Activated CD4-positive, alpha-beta T cell treated with anti-CD3 and anti-CD28 coated beads for 36 hours (primary cell): ENCODE results near the gene BPGM. TPM values are rescaled to one million over a fixed set of nuclear protein-coding genes. Genes with fewer than 3 reads are reported as not detected.
A peak's percentile ranks its signal among the peaks of the same experiment; 100 is the strongest.
"Not testable (repeated sequence)": the region's sequence is repeated elsewhere in the genome, so short reads cannot be mapped to it uniquely, and the experiment has no call there.

ENCODE experiments used
- ATAC-seq: fragments of 200-7000 bp; cut with Tn5 transposase; one replicate; pipeline ENCODE4 v1.10.0; 2021; ENCODE audit warnings: mild to moderate bottlenecking, moderate library complexity
- CTCF ChIA-PET: fragments of 350-600 bp; sonication (Branson Sonifier 250); formaldehyde crosslinking; loops from one replicate; lab custom pipeline; 2021; ENCODE audit warnings: antibody characterized with exemption; lab: Charles Lee
- POLR2A ChIA-PET: fragments of 350-600 bp; sonication (Branson Sonifier 250); formaldehyde crosslinking; loops from one replicate; lab custom pipeline; 2021; ENCODE audit warnings: antibody characterized with exemption, inconsistent platforms; lab: Charles Lee
- DNase-seq: peaks from one replicate; pipeline ENCODE4 v3.0.0-alpha.2; 2020
- H3K27ac Mint-ChIP-seq: one replicate; pipeline ENCODE4 v1.8.0; 2021; ENCODE audit warnings: mixed read lengths
- H3K27me3 Mint-ChIP-seq: one replicate; pipeline ENCODE4 v1.8.0; 2021; ENCODE audit warnings: mixed read lengths
- H3K36me3 Mint-ChIP-seq: one replicate; pipeline ENCODE4 v1.8.0; 2021; ENCODE audit warnings: low read depth, mixed read lengths
- H3K4me1 Mint-ChIP-seq: one replicate; pipeline ENCODE4 v1.8.0; 2021; ENCODE audit warnings: mixed read lengths
- H3K4me3 Mint-ChIP-seq: one replicate; pipeline ENCODE4 v1.8.0; 2021; ENCODE audit warnings: mild to moderate bottlenecking, moderate library complexity, mixed read lengths
- H3K9me3 Mint-ChIP-seq: one replicate; pipeline ENCODE4 v1.8.0; 2021; ENCODE audit warnings: low read depth, mixed read lengths
- intact Hi-C, 2 experiments: fragments of 100-400 bp; cut with DNase I in 1 of 2; cut with micrococcal nuclease in 1 of 2; formaldehyde crosslinking; loops; one replicate each; pipeline versions ENCODE4 v1.14.2 to v1.15.1; 2022 to 2024; cut with DNase I, micrococcal nuclease
- total RNA-seq, 2 experiments: library from RNA; stranded (reverse); gene quantifications; one replicate each; pipeline ENCODE4 v1.2.3, GENCODE V29; 2021

Gene BPGM
- total RNA-seq, 2 experiments from 2014 or later, result 17.5 to 18.6 TPM

- no peak overlapping the region for H3K27ac Mint-ChIP-seq
- DNase-seq (no peak), ATAC-seq (no peak)
- intact Hi-C loops, result loop anchor here in 1 of 2 experiments (2.0 to 5.0 kb wide), 2 partner anchors 215 to 539 kb away; partner anchors contain the start of gene CYREN
- ChIA-PET POLR2A (interaction anchor here (0.6 kb wide), 1 partner anchor 197 kb away, joined by 3 read pairs; no protein-coding TSS in a partner anchor), CTCF (interaction anchor here (0.9 to 7.8 kb wide), 19 partner anchors 10 to 354 kb away, joined by 3 to 67 read pairs (median 5); partner anchors contain the start of genes AGBL3 and BPGM)
- H3K9me3 Mint-ChIP-seq, result no peaks in the 10 kb centered on the region
- H3K27me3 Mint-ChIP-seq, result peaks cover 11% of the 10 kb centered on the region
- H3K4me1 Mint-ChIP-seq, result peaks cover 22% of the 10 kb centered on the region
- H3K4me3 Mint-ChIP-seq, result no peak overlapping the region
- H3K36me3 Mint-ChIP-seq, result no peaks in the 10 kb centered on the region
Observed at GRCh38 chr7:134632052-134632451, 14.6 kb upstream of the BPGM start.

GRCh38 chr7:134632937-134633540 is 13.6 kb upstream of the BPGM start:
- ATAC-seq (peak; percentile 63), DNase-seq (peak; percentile 49)
- peaks cover 30% of the 10 kb centered on the region for H3K4me1 Mint-ChIP-seq
- POLR2A ChIA-PET, result no interaction called here
- CTCF ChIA-PET, result interaction anchor here (0.6 to 7.8 kb wide), 27 partner anchors 9 to 353 kb away, joined by 3 to 67 read pairs (median 4); partner anchors contain the start of genes AGBL3 and BPGM
- no peak overlapping the region for H3K4me3 Mint-ChIP-seq
- H3K27me3 Mint-ChIP-seq, result peaks cover 7% of the 10 kb centered on the region
- intact Hi-C loops, result loop anchor here (1.0 to 5.0 kb wide), 5 partner anchors 68 to 538 kb away; partner anchors contain the start of gene CYREN (in 1 of the 2)
- H3K27ac Mint-ChIP-seq, result no peak overlapping the region
- no peaks in the 10 kb centered on the region for H3K36me3 Mint-ChIP-seq
- H3K9me3 Mint-ChIP-seq, result no peaks in the 10 kb centered on the region

DNA sequence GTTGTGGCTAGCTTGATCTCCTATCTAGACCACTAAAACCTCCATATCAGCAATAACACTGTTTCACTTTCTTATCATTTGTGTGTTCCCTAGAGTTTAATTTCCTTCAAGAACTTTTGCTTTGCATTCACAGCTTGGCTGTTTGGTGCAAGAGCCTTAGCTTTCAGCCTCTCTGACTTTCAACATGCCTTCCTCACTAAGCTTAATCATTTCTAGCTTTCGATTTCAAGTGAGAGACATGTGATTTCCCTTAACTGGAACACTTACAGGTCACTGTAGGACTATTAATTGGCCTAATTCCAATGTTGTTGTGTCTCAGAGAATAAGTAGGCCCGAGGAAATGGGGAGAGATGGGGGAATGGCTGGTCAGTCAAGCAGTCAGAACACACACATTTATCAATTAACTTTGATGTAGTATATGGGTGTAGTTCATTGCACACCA is 10.6 kb upstream of the BPGM start:
- ChIA-PET POLR2A (no interaction called here), CTCF (interaction anchor here (0.6 to 7.8 kb wide), 10 partner anchors 9 to 351 kb away, joined by 3 to 67 read pairs (median 8); partner anchors contain the start of genes AGBL3 and BPGM)
- Mint-ChIP-seq H3K27me3 (no peaks in the 10 kb centered on the region), H3K4me3 (no peak overlapping the region), H3K4me1 (peaks cover 40% of the 10 kb centered on the region), H3K9me3 (no peaks in the 10 kb centered on the region), H3K27ac (peak overlapping the region; percentile 81), H3K36me3 (no peaks in the 10 kb centered on the region)
- DNase-seq, result no peak
- intact Hi-C loops, result loop anchor here (1.0 to 2.0 kb wide), 3 partner anchors 9 to 75 kb away; partner anchors contain the start of gene BPGM (in 1 of the 2)
- peak; percentile 78 for ATAC-seq

- H3K9me3 Mint-ChIP-seq, result peaks cover 6% of the 10 kb centered on the region
- intact Hi-C loops, result loop anchor here in 1 of 2 experiments (2.0 kb wide), 1 partner anchor 73 kb away; no protein-coding TSS in a partner anchor
- H3K4me3 Mint-ChIP-seq, result no peak overlapping the region
- peaks cover 2% of the 10 kb centered on the region for H3K36me3 Mint-ChIP-seq
- H3K4me1 Mint-ChIP-seq, result peaks cover 48% of the 10 kb centered on the region
- ChIA-PET POLR2A (no interaction called here), CTCF (interaction anchor here (0.7 kb wide), 1 partner anchor 112 kb away, joined by 3 read pairs; no protein-coding TSS in a partner anchor)
- H3K27me3 Mint-ChIP-seq, result no peaks in the 10 kb centered on the region
- ATAC-seq (no peak), DNase-seq (no peak)
- peak overlapping the region; percentile 80 for H3K27ac Mint-ChIP-seq
Observed at GRCh38 chr7:134637441-134637840, 9.2 kb upstream of the BPGM start.

DNA sequence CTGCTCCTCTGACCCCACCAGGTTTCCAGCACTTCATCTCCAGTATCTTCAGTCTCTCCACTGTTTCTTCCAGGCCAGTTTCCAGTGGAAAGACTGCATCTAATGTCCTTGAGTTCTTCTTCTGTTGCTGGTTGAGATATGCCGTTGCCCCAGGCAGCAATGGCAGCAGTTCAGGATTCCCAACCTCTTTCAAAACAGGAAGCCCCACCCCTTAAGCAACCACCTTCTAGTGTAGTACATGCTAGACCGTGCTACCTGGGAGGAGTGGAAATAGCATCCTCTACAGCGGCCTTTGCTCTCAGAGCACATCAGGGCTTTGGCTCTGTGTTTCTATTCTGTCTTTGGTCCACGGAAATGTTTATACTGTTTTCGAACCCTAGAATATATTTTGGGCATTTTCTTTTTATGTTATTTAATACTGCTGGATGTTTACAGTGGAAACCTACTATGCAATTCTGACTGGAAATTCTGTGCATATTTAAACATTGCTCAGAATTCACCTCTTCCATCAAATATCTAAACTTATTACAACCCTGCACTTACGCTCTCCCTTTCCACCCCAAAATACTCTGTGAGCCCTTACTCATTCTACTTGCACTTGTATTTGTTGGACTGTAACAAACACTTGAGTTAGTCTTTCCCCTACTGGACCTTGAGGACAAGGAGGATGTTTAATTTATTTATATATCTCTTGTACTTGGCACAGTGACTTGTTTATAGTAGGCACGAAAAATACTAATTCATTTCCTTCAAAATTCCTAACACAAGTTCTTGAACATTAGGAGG is 8.5 kb upstream of the BPGM start:
- peak; percentile 42 for ATAC-seq
- ChIA-PET POLR2A (no interaction called here), CTCF (interaction anchor here (1.8 kb wide), 1 partner anchor 63 kb away, joined by 6 read pairs; no protein-coding TSS in a partner anchor)
- H3K9me3 Mint-ChIP-seq, result peaks cover 6% of the 10 kb centered on the region
- H3K27ac Mint-ChIP-seq, result peak overlapping the region; percentile 80
- DNase-seq, result no peak
- no peaks in the 10 kb centered on the region for H3K27me3 Mint-ChIP-seq
- intact Hi-C loops, result loop anchor here in 1 of 2 experiments (2.0 kb wide), 1 partner anchor 73 kb away; no protein-coding TSS in a partner anchor
- H3K4me3 Mint-ChIP-seq, result no peak overlapping the region
- H3K36me3 Mint-ChIP-seq, result peaks cover 2% of the 10 kb centered on the region
- peaks cover 49% of the 10 kb centered on the region for H3K4me1 Mint-ChIP-seq

DNA sequence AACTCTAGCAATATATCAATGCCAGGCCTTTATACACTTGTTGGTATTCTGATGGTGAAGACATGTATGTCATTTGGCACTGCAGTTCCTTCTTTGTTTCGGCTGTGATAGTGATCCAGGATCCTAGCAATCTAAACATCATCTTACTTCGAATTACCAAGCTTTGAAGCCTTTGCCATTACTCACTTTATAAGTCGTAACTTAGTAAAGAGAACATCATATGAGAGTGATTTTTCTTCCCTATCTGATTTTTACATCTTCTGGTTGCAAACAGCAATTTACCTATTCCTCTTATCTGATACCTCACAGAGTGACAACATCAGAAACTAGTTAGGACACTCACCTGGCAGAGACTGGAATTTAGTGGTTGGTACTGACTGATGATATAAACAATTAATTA is 7.6 kb upstream of the BPGM start:
- intact Hi-C loops, result no loop called here
- ChIA-PET POLR2A (no interaction called here), CTCF (interaction anchor here (1.0 to 1.8 kb wide), 3 partner anchors 19 to 304 kb away, joined by 3 to 6 read pairs (median 3); no protein-coding TSS in a partner anchor)
- peaks cover 6% of the 10 kb centered on the region for H3K9me3 Mint-ChIP-seq
- DNase-seq (no peak), ATAC-seq (no peak)
- H3K36me3 Mint-ChIP-seq, result peaks cover 2% of the 10 kb centered on the region
- no peaks in the 10 kb centered on the region for H3K27me3 Mint-ChIP-seq
- H3K27ac Mint-ChIP-seq, result no peak overlapping the region
- no peak overlapping the region for H3K4me3 Mint-ChIP-seq
- peaks cover 50% of the 10 kb centered on the region for H3K4me1 Mint-ChIP-seq

DNA sequence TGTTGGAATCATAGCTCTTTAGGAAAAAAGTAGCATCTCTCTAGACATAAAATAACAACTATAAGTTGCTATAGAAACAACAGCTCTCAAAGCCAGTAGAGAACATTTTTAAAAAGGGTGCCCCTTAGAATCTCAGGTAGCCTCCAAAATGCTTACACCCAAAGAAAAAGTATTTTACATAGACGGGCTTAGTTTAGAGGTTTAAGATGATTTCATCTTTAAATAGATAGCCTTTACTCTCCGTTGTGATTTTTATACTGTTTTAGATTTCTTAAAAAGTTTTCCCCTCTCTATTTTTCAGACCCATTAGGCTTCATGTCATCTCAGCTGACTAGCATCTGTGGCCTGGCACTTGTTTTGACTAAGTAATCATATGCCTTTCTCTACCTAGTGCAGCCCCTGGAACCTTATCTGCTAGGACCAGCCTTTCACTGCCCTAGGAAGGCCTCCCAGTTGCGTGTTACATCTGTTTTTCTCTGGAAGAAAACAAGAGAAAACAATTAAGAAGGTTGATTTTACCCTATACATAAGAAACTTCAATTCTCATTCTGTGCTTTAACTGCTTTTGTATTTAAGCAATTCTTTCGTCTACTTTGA is 6.9 kb upstream of the BPGM start:
- ATAC-seq (no peak), DNase-seq (no peak)
- peaks cover 2% of the 10 kb centered on the region for H3K36me3 Mint-ChIP-seq
- intact Hi-C loops, result no loop called here
- peaks cover 6% of the 10 kb centered on the region for H3K9me3 Mint-ChIP-seq
- ChIA-PET POLR2A (no interaction called here), CTCF (interaction anchor here (0.9 to 1.8 kb wide), 4 partner anchors 18 to 303 kb away, joined by 3 to 6 read pairs (median 4); no protein-coding TSS in a partner anchor)
- no peak overlapping the region for H3K4me3 Mint-ChIP-seq
- peaks cover 57% of the 10 kb centered on the region for H3K4me1 Mint-ChIP-seq
- no peaks in the 10 kb centered on the region for H3K27me3 Mint-ChIP-seq
- no peak overlapping the region for H3K27ac Mint-ChIP-seq

- POLR2A ChIA-PET, result no interaction called here
- H3K4me1 Mint-ChIP-seq, result peaks cover 56% of the 10 kb centered on the region
- CTCF ChIA-PET, result interaction anchor here (0.8 to 1.1 kb wide), 4 partner anchors 8 to 31 kb away, joined by 3 to 6 read pairs (median 4); no protein-coding TSS in a partner anchor
- H3K27me3 Mint-ChIP-seq, result no peaks in the 10 kb centered on the region
- intact Hi-C loops, result no loop called here
- H3K27ac Mint-ChIP-seq, result peak overlapping the region; percentile 44
- DNase-seq (no peak), ATAC-seq (peak; percentile 42)
- H3K9me3 Mint-ChIP-seq, result peaks cover 6% of the 10 kb centered on the region
- no peak overlapping the region for H3K4me3 Mint-ChIP-seq
- peaks cover 2% of the 10 kb centered on the region for H3K36me3 Mint-ChIP-seq
Observed at GRCh38 chr7:134640842-134641715, 5.6 kb upstream of the BPGM start.

DNA sequence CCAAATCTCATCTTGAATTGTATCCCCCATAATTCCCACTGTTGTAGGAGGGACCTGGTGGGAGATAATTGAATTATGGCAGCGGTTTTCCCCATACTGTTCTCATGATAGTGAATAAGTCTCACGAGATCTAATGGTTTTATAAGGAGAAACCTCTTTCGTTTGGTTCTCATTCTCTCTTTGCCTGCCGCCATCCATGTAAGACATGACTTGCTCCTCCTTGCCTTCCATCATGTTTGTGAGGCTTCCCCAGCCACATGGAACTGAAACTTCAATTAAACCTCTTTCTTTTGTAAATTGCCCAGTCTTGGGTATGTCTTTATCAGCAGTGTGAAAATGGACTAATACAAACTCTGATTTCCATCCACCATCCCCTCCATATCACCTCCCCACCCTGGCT is 4.7 kb upstream of the BPGM start:
- ATAC-seq, H3K27me3 Mint-ChIP-seq, DNase-seq, intact Hi-C loops, H3K36me3 Mint-ChIP-seq, H3K9me3 Mint-ChIP-seq, H3K4me3 Mint-ChIP-seq, POLR2A ChIA-PET: not testable (repeated sequence)
- CTCF ChIA-PET, result interaction anchor here (0.7 to 1.1 kb wide), 4 partner anchors 9 to 336 kb away, joined by 3 to 6 read pairs (median 4); no protein-coding TSS in a partner anchor
- Mint-ChIP-seq H3K4me1 (peaks cover 47% of the 10 kb centered on the region), H3K27ac (peak overlapping the region; percentile 42)

DNA sequence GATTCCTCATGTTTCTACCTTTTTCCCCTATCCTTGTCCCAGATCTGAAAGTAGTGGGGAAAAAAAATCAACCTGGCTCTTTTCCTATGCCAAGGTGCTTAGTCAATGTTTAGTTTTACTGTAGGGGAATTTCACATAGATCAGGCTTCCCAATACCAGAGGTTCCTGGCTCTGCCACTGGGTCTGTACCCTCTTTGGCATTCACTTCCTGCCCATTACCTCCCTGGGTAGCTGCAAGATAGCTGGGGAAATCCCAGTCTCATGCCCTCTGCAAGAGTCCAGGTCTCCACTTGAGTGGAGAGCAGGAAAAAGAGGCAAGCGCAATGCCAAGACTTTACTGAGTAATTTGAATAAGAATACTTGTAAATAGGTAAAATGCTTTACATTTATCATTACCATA is 3.5 kb upstream of the BPGM start:
- ChIA-PET POLR2A (no interaction called here), CTCF (interaction anchor here (0.6 to 4.4 kb wide), 3 partner anchors 10 to 166 kb away, joined by 3 to 29 read pairs (median 5); no protein-coding TSS in a partner anchor)
- no peak for ATAC-seq
- peaks cover 39% of the 10 kb centered on the region for H3K4me1 Mint-ChIP-seq
- intact Hi-C loops, result no loop called here
- H3K36me3 Mint-ChIP-seq, result peaks cover 2% of the 10 kb centered on the region
- no peak overlapping the region for H3K27ac Mint-ChIP-seq
- DNase-seq, result no peak
- no peaks in the 10 kb centered on the region for H3K27me3 Mint-ChIP-seq
- peaks cover 6% of the 10 kb centered on the region for H3K9me3 Mint-ChIP-seq
- H3K4me3 Mint-ChIP-seq, result no peak overlapping the region
